GM21723 (cell line): ENCODE data around the gene GNA12.
"Not testable (repeated sequence)": the region's sequence is repeated elsewhere in the genome, so short reads cannot be mapped to it uniquely, and the experiment has no call there.

Experiments used
- ATAC-seq: cut with Tn5 transposase; IDR thresholded peaks from one replicate; pipeline ENCODE4 v1.9.1; 2021; ENCODE audit warnings: mild to moderate bottlenecking, moderate library complexity; ENCODE audit not compliant: unreplicated experiment

The GNA12 gene

GRCh38 chr7:2732388-2732787 is 111.7 kb downstream of the GNA12 start:
- ATAC-seq = no peak

- ATAC-seq = no peak
These were observed 113.0 kb downstream of the GNA12 start for GRCh38 chr7:2730846-2731770.

- ATAC-seq = no peak
These were observed 114.0 kb downstream of the GNA12 start for GRCh38 chr7:2729893-2730716.

GRCh38 chr7:2729031-2729892 is 114.8 kb downstream of the GNA12 start:
- ATAC-seq = no peak

- ATAC-seq = no peak
These were observed 115.6 kb downstream of the GNA12 start for GRCh38 chr7:2728316-2729030.

GRCh38 chr7:2727206-2727605 is 116.9 kb downstream of the GNA12 start:
- ATAC-seq = not testable (repeated sequence)

- no peak for ATAC-seq
These were observed 117.6 kb downstream of the GNA12 start for GRCh38 chr7:2726316-2727018.

- ATAC-seq = no peak
These were observed 118.7 kb downstream of the GNA12 start for GRCh38 chr7:2725178-2726105.

- no peak for ATAC-seq
These were observed 119.5 kb downstream of the GNA12 start for GRCh38 chr7:2724453-2725177.

GRCh38 chr7:2724036-2724435 is 120.1 kb downstream of the GNA12 start:
- ATAC-seq = not testable (repeated sequence)

GRCh38 chr7:2723138-2723850 is 120.8 kb downstream of the GNA12 start:
- no peak for ATAC-seq

- ATAC-seq = no peak
These were observed 121.5 kb downstream of the GNA12 start for GRCh38 chr7:2722591-2722990.

GRCh38 chr7:2721842-2722241 is 122.3 kb downstream of the GNA12 start:
- ATAC-seq = no peak

GRCh38 chr7:2720024-2720423 is 124.1 kb downstream of the GNA12 start:
- ATAC-seq = no peak

- no peak for ATAC-seq
These were observed 125.1 kb downstream of the GNA12 start for GRCh38 chr7:2719007-2719406.

GRCh38 chr7:2718296-2718965 is 125.7 kb downstream of the GNA12 start:
- no peak for ATAC-seq
